IMR-90 (cell line): Measurements from ENCODE around the gene RAPGEF1. TPM values are rescaled to one million over a fixed set of nuclear protein-coding genes. Genes with fewer than 3 reads are reported as not detected.

ENCODE experiments used
- ATAC-seq: fragments of 200-7000 bp; cut with Tn5 transposase; 2 replicates; pipeline ENCODE4 v1.9.1; 2020; ENCODE audit warnings: low read depth, mild to moderate bottlenecking, moderate library complexity
- BruUV-seq: library from RNA; stranded (reverse); fragments of 400-500 nt; replicated peaks from 2 replicates; lab custom pipeline; 2021; lab: Mats Ljungman, UMichigan
- CTCF ChIA-PET: fragments of 300-600 bp; formaldehyde crosslinking; extraction: SDS; loops from one replicate; lab custom pipeline; 2021; ENCODE audit warnings: antibody characterized with exemption; lab: Yijun Ruan, JAX
- POLR2A ChIA-PET: fragments of 300-600 bp; sonication (Branson Sonifier 250); formaldehyde crosslinking; loops from one replicate; lab custom pipeline; 2022; ENCODE audit warnings: antibody characterized with exemption; ENCODE audit not compliant: unreplicated experiment; lab: Charles Lee
- DNase-seq: peaks from one replicate; pipeline ENCODE4 v3.0.0; 2013
- H2AFZ ChIP-seq: replicated peaks from 2 replicates; pipeline ENCODE3; 2013; ENCODE audit warnings: low read length, mild to moderate bottlenecking; ENCODE audit not compliant: poor library complexity
- H2AK5ac ChIP-seq: 2 replicates; pipeline ENCODE4 v1.6.1; 2013; ENCODE audit warnings: low read depth, low read length, inconsistent platforms
- H2AK9ac ChIP-seq: replicated peaks from 2 replicates; pipeline ENCODE3; 2013; ENCODE audit warnings: mild to moderate bottlenecking, low read depth, low read length, moderate library complexity; ENCODE audit not compliant: poor library complexity
- H2BK120ac ChIP-seq: 2 replicates; pipeline ENCODE4 v1.6.1; 2013; ENCODE audit warnings: low read depth, low read length, inconsistent platforms
- H2BK15ac ChIP-seq: 3 replicates; pipeline ENCODE4 v1.6.1; 2013; ENCODE audit warnings: low read depth, low read length, inconsistent platforms
- H2BK20ac ChIP-seq: 2 replicates; pipeline ENCODE4 v1.6.1; 2013; ENCODE audit warnings: low read depth, mild to moderate bottlenecking, inconsistent platforms, low read length, moderate library complexity
- H2BK5ac ChIP-seq: 2 replicates; pipeline ENCODE4 v1.6.1; 2013; ENCODE audit warnings: mild to moderate bottlenecking, low read depth, low read length, inconsistent platforms; ENCODE audit not compliant: poor library complexity, severe bottlenecking
- H3K14ac ChIP-seq: replicated peaks from 2 replicates; pipeline ENCODE4 v1.6.1; 2013; ENCODE audit warnings: low read depth, low read length, inconsistent platforms
- H3K18ac ChIP-seq: 2 replicates; pipeline ENCODE4 v1.6.1; 2013; ENCODE audit warnings: low read depth, low read length, control low read depth
- H3K23ac ChIP-seq: 2 replicates; pipeline ENCODE4 v1.6.1; 2013; ENCODE audit warnings: low read depth, low read length, inconsistent platforms
- H3K27ac ChIP-seq: 2 replicates; pipeline ENCODE4 v1.5.1; 2013; ENCODE audit warnings: mild to moderate bottlenecking, control low read depth, low read length; ENCODE audit not compliant: insufficient read depth
- H3K27me3 ChIP-seq: 2 replicates; pipeline ENCODE4 v1.6.1; 2013; ENCODE audit warnings: low read length; ENCODE audit not compliant: control insufficient read depth, insufficient read depth
- H3K36me3 ChIP-seq: 2 replicates; pipeline ENCODE4 v1.6.1; 2013; ENCODE audit warnings: low read length, mixed read lengths; ENCODE audit not compliant: control insufficient read depth, insufficient read depth
- H3K4ac ChIP-seq: 2 replicates; pipeline ENCODE4 v1.6.1; 2013; ENCODE audit warnings: low read depth, low read length, inconsistent platforms
- H3K4me1 ChIP-seq: 2 replicates; pipeline ENCODE4 v1.6.1; 2013; ENCODE audit warnings: low read length, mixed read lengths; ENCODE audit not compliant: control insufficient read depth, insufficient read depth
- H3K4me2 ChIP-seq: 2 replicates; pipeline ENCODE4 v1.6.1; 2013; ENCODE audit warnings: low read depth, mild to moderate bottlenecking, control low read depth, low read length, moderate library complexity
- H3K4me3 ChIP-seq: 2 replicates; pipeline ENCODE4 v1.5.1; 2013; ENCODE audit warnings: low read depth, mild to moderate bottlenecking, control low read depth, low read length, moderate library complexity; ENCODE audit not compliant: insufficient read depth
- H3K56ac ChIP-seq: 2 replicates; pipeline ENCODE4 v1.6.1; 2013; ENCODE audit warnings: low read length, inconsistent platforms; ENCODE audit not compliant: insufficient read depth; ENCODE audit errors: extremely low read depth
- H3K79me1 ChIP-seq, 2 experiments: 2 replicates each; pipeline ENCODE4 v1.6.1; 2013; ENCODE audit warnings: low read length in 2 of 2, inconsistent platforms in 1 of 2, low read depth in 1 of 2
- H3K9ac ChIP-seq: 2 replicates; pipeline ENCODE4 v1.6.1; 2013; ENCODE audit warnings: low read depth, low read length, control low read depth
- H3K9me1 ChIP-seq: 2 replicates; pipeline ENCODE4 v1.6.1; 2013; ENCODE audit warnings: low read length, inconsistent platforms; ENCODE audit not compliant: insufficient read depth
- H3K9me3 ChIP-seq: 2 replicates; pipeline ENCODE4 v1.6.1; 2013; ENCODE audit warnings: low read length; ENCODE audit not compliant: control insufficient read depth, insufficient read depth
- H4K20me1 ChIP-seq: 2 replicates; pipeline ENCODE4 v1.6.1; 2013; ENCODE audit warnings: low read length, inconsistent platforms; ENCODE audit not compliant: insufficient read depth
- H4K5ac ChIP-seq: 2 replicates; pipeline ENCODE4 v1.6.1; 2013; ENCODE audit warnings: mild to moderate bottlenecking, low read depth, low read length, control low read depth
- H4K8ac ChIP-seq, 2 experiments: 2 replicates each; pipeline ENCODE4 v1.6.1; 2013; ENCODE audit warnings: low read depth in 2 of 2, low read length in 2 of 2, control low read depth in 1 of 2, inconsistent platforms in 1 of 2
- H4K91ac ChIP-seq: 2 replicates; pipeline ENCODE4 v1.6.1; 2013; ENCODE audit warnings: low read depth, low read length, inconsistent platforms; ENCODE audit not compliant: insufficient read depth
- CEBPB ChIP-seq: IDR thresholded peaks from 2 replicates; pipeline ENCODE4 v1.6.1; 2012; ENCODE audit warnings: low read depth, low read length, improper control_type of control experiment
- MXI1 ChIP-seq: IDR thresholded peaks from 2 replicates; pipeline ENCODE4 v1.6.1; 2012; ENCODE audit warnings: low read depth, mild to moderate bottlenecking, low read length, moderate library complexity, borderline replicate concordance
- NFE2L2 ChIP-seq: fragments of 150-350 bp; IDR thresholded peaks from 2 replicates; pipeline ENCODE4 v1.6.1; 2016; ENCODE audit warnings: low read depth, mild to moderate bottlenecking, low read length
- RFX5 ChIP-seq: IDR thresholded peaks from 2 replicates; pipeline ENCODE4 v1.8.0; 2012; ENCODE audit warnings: low read depth, mild to moderate bottlenecking, low read length, moderate library complexity
- WGBS, 2 experiments: methylation state at CpG; one replicate each; pipeline versions ENCODE4 v1.1.5 to v1.1.7; 2013; ENCODE audit warnings: missing lambda C conversion rate in 2 of 2; ENCODE audit not compliant: insufficient read length in 1 of 2; ENCODE audit errors: extremely low coverage in 2 of 2; 5-methylcytosine and 5-hydroxymethylcytosine counted together
- dilution Hi-C: fragments of 300-500 bp; cut with HindIII; formaldehyde crosslinking; loops from one replicate; pipeline ENCODE4 v1.14.3; 2018; ENCODE audit warnings: low sequenced_read_pairs; ENCODE audit not compliant: unreplicated experiment
- in situ Hi-C: fragments of 300-500 bp; cut with MboI; formaldehyde crosslinking; loops from 3 replicates; pipeline ENCODE4 v1.14.3; 2019; ENCODE audit warnings: low sequenced_read_pairs, inconsistent platforms, mixed read lengths
- intact Hi-C: fragments of 100-400 bp; cut with micrococcal nuclease; formaldehyde crosslinking; loops from 2 replicates; pipeline ENCODE4 v1.10.0; 2022
- polyA plus RNA-seq, 3 experiments: library from polyadenylated mRNA; depleted of rRNA; stranded (reverse); fragments of >200 nt; gene quantifications; 2 replicates each; pipeline ENCODE4 v1.2.3, GENCODE V29; 2012; ENCODE audit warnings: low replicate concordance in 1 of 3
- total RNA-seq: library from RNA; depleted of rRNA; stranded (reverse); fragments of >200 nt; gene quantifications from 2 replicates; pipeline ENCODE4 v1.2.3, GENCODE V29; 2012
- TF ChIP-seq, protein P1 (sequence below): conservative IDR thresholded peaks from 2 replicates; pipeline ENCODE4 v1.5.1; 2012; ENCODE audit warnings: mild to moderate bottlenecking, low read depth, low read length, improper control_type of control experiment

RAPGEF1 gene
- total and polyA plus RNA-seq, 2 of the 4 experiments (the other 2 are of a cell fraction), result 13.1 to 22.3 TPM

DNA sequence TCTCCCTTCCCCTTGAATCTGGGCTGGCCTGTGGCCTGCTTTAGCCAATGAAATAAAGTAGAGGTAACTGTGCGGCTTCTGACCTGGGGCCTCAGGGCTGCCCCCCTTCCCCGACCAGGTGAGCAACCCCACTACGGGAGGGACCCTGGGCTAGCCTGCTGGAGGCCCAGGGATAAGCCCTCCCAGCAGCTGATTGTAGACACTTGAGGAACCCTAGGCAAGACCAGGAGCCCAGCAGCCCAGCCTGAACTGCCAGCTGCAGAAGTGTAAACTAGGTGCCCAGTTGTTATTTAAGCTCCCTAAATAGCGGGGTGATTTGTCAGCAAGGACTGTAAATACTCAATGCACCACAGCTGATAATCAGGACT lies 41.3 kb downstream of the RAPGEF1 start:
- ChIA-PET CTCF (no interaction called here), POLR2A (no interaction called here)
- intact Hi-C loops (no loop called here), dilution Hi-C loops (no loop called here), in situ Hi-C loops (no loop called here)
- H2AK5ac ChIP-seq, result no peak overlapping the region
- H2BK120ac ChIP-seq, result no peak overlapping the region
- H4K8ac ChIP-seq, result no peak overlapping the region
- no peaks in the 10 kb centered on the region for H3K9me3 ChIP-seq
- no peak for ATAC-seq
- no peaks in the 10 kb centered on the region for H3K27me3 ChIP-seq
- peaks cover 19% of the 10 kb centered on the region for H3K4me1 ChIP-seq
- no peak overlapping the region for H3K9ac ChIP-seq
- H3K23ac ChIP-seq, result no peak overlapping the region
- H2BK20ac ChIP-seq, result no peak overlapping the region
- BruUV-seq, result no TSS peak
- peaks cover 81% of the 10 kb centered on the region for H4K20me1 ChIP-seq
- no peak overlapping the region for H3K27ac ChIP-seq
- no peak overlapping the region for H4K5ac ChIP-seq
- H3K18ac ChIP-seq, result no peak overlapping the region
- no peak for DNase-seq
- no peak overlapping the region for H3K14ac ChIP-seq
- no peak for TF ChIP-seq RFX5
- TF ChIP-seq NFE2L2, result no peak
- TF ChIP-seq, protein P1, sequence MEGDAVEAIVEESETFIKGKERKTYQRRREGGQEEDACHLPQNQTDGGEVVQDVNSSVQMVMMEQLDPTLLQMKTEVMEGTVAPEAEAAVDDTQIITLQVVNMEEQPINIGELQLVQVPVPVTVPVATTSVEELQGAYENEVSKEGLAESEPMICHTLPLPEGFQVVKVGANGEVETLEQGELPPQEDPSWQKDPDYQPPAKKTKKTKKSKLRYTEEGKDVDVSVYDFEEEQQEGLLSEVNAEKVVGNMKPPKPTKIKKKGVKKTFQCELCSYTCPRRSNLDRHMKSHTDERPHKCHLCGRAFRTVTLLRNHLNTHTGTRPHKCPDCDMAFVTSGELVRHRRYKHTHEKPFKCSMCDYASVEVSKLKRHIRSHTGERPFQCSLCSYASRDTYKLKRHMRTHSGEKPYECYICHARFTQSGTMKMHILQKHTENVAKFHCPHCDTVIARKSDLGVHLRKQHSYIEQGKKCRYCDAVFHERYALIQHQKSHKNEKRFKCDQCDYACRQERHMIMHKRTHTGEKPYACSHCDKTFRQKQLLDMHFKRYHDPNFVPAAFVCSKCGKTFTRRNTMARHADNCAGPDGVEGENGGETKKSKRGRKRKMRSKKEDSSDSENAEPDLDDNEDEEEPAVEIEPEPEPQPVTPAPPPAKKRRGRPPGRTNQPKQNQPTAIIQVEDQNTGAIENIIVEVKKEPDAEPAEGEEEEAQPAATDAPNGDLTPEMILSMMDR, result no peak
- no peak for TF ChIP-seq CEBPB
- no peak for TF ChIP-seq MXI1
- no peak overlapping the region for H3K4ac ChIP-seq
- H3K4me2 ChIP-seq, result no peak overlapping the region
- no peak overlapping the region for H4K91ac ChIP-seq
- peaks cover 19% of the 10 kb centered on the region for H3K9me1 ChIP-seq
- H3K36me3 ChIP-seq, result no peaks in the 10 kb centered on the region
- no peak overlapping the region for H3K56ac ChIP-seq
- no peak overlapping the region for H2BK5ac ChIP-seq
- no peak overlapping the region for H2AFZ ChIP-seq
- H2BK15ac ChIP-seq, result no peak overlapping the region
- no peak overlapping the region for H2AK9ac ChIP-seq
- H3K79me1 ChIP-seq, result peaks cover 56 to 80% of the 10 kb centered on the region in 2 experiments
- 81% methylated on average over 2 of the region's 4 CpGs; no CpG with 5 or more reads in 1 of the 2 experiments for WGBS, 2 experiments
- H3K4me3 ChIP-seq, result no peak overlapping the region
